Measurements from ENCODE around the gene FMO4. TPM values are rescaled to one million over a fixed set of nuclear protein-coding genes. Genes with fewer than 3 reads are reported as not detected.
"Not testable (repeated sequence)": the region's sequence is repeated elsewhere in the genome, so short reads cannot be mapped to it uniquely, and the experiment has no call there.

Gene FMO4
- polyA plus RNA-seq, 1 experiment = 1.2 TPM

DNA sequence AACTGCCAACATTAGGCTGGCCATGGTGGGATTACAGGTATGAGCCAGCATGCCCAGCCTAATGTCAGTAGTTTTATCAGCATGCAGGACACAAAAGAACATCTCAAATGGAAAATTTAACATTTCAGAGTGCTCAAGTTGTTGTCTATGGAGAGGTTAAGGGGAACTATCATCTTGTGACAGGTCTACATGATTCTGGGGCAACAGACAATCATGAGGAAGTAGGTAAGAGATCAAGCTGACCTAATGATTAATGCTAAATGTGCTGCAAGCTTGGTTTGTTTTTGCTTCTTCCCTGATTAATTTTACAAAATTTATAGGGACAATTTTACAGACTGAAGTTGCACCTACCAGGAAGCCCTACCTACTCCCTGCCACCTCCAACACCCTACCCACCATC, 36.6 kb downstream of the FMO4 start:
- Histone ChIP-seq H3K4me3 (ENCODE audit: low read depth, low read length) (no peak overlapping the region), H3K9me3 (ENCODE audit: control insufficient read depth, insufficient read depth, low read length) (no peaks in the 10 kb centered on the region), H3K27me3 (ENCODE audit: control insufficient read depth, insufficient read depth, low read length) (no peaks in the 10 kb centered on the region), H3K27ac (ENCODE audit: low read depth, low read length) (no peak overlapping the region)
- DNase-seq (ENCODE audit: low read depth, low spot score) = no peak
- CTCF ChIA-PET = no interaction called here
- TF ChIP-seq, protein P1, sequence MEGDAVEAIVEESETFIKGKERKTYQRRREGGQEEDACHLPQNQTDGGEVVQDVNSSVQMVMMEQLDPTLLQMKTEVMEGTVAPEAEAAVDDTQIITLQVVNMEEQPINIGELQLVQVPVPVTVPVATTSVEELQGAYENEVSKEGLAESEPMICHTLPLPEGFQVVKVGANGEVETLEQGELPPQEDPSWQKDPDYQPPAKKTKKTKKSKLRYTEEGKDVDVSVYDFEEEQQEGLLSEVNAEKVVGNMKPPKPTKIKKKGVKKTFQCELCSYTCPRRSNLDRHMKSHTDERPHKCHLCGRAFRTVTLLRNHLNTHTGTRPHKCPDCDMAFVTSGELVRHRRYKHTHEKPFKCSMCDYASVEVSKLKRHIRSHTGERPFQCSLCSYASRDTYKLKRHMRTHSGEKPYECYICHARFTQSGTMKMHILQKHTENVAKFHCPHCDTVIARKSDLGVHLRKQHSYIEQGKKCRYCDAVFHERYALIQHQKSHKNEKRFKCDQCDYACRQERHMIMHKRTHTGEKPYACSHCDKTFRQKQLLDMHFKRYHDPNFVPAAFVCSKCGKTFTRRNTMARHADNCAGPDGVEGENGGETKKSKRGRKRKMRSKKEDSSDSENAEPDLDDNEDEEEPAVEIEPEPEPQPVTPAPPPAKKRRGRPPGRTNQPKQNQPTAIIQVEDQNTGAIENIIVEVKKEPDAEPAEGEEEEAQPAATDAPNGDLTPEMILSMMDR (IDR thresholded peaks at IDR 0.05; ENCODE audit: low read depth, low read length) = no peak
- POLR2A ChIA-PET = no interaction called here

DNA sequence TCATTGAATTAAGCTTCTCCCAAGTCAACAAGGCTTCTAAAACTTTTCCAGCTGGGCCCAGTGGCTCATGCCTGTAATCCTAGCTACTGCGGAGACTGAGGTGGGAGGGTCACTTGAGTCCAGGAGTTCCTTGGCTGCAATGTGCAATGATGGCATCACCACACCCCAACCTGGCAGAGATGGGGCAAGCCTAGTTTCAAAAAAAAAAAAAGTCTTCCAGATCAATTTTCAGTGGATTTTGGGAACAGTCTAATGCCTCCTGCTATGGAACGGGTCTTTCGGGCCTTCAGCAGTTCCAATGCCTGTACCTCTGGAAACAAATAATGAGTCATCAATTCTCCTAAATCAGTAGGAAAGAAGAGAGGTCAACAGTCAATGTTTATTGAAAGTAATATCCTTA, 38.0 kb downstream of the FMO4 start:
- Histone ChIP-seq H3K9me3 (ENCODE audit: control insufficient read depth, insufficient read depth, low read length) (no peaks in the 10 kb centered on the region), H3K4me3 (ENCODE audit: low read depth, low read length) (no peak overlapping the region), H3K27ac (ENCODE audit: low read depth, low read length) (no peak overlapping the region), H3K27me3 (ENCODE audit: control insufficient read depth, insufficient read depth, low read length) (no peaks in the 10 kb centered on the region)
- CTCF ChIA-PET = interaction anchor here (0.9 to 1.3 kb wide), 2 partner anchors 97 to 133 kb away, joined by 3 read pairs; no protein-coding TSS in a partner anchor
- TF ChIP-seq, protein P1 (IDR thresholded peaks at IDR 0.05; ENCODE audit: low read depth, low read length) = no peak
- POLR2A ChIA-PET = no interaction called here
- DNase-seq (ENCODE audit: low read depth, low spot score) = no peak

DNA sequence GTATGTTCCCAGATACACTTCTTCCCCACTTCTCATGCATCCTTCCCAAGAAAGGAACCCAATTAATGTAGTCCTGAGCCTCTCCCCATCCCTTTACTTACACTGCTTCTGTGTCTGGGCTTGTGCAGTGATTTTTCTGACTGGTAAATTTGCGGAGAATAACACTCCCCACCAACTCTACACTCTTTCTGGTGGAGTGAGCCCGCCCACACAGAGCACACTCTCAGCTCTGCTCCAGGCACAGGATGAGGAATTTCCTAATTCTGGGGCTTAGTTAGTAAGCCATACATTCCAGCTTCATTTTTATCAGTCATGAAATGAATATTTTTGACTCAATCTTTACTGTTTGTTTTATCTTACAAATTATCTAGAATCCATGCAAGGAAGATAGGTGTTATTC, 38.6 kb downstream of the FMO4 start:
- Histone ChIP-seq H3K9me3 (ENCODE audit: control insufficient read depth, insufficient read depth, low read length) (no peaks in the 10 kb centered on the region), H3K27ac (ENCODE audit: low read depth, low read length) (no peak overlapping the region), H3K27me3 (ENCODE audit: control insufficient read depth, insufficient read depth, low read length) (no peaks in the 10 kb centered on the region), H3K4me3 (ENCODE audit: low read depth, low read length) (no peak overlapping the region)
- DNase-seq (ENCODE audit: low read depth, low spot score) = no peak
- ChIA-PET POLR2A (no interaction called here), CTCF (no interaction called here)
- TF ChIP-seq, protein P1 (IDR thresholded peaks at IDR 0.05; ENCODE audit: low read depth, low read length) = no peak

DNA sequence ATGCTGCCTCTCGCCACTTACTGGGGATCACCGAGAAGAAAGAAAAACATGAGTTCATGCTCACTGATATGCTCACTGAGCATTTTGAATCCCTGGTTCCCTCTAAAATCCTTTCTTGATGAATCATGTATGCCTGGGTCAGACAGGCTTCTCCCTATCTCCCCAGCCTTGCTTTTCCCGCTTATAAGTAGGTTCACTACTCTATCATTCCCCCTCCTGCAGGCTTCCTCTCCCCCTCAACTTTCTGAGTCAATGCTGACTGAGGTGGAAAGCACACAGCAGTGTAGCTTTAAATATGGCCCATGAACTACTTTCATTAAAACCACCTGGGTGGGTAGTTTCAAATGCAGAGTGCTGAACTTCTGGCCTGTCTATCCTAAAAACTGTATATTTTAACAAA, 41.7 kb downstream of the FMO4 start:
- no peak overlapping the region for H3K27ac ChIP-seq (ENCODE audit: low read depth, low read length)
- no peaks in the 10 kb centered on the region for H3K27me3 ChIP-seq (ENCODE audit: control insufficient read depth, insufficient read depth, low read length)
- no peaks in the 10 kb centered on the region for H3K9me3 ChIP-seq (ENCODE audit: control insufficient read depth, insufficient read depth, low read length)
- POLR2A ChIA-PET = no interaction called here
- TF ChIP-seq, protein P1 (IDR thresholded peaks at IDR 0.05; ENCODE audit: low read depth, low read length) = no peak
- no peak overlapping the region for H3K4me3 ChIP-seq (ENCODE audit: low read depth, low read length)
- DNase-seq (ENCODE audit: low read depth, low spot score) = no peak
- CTCF ChIA-PET = no interaction called here

DNA sequence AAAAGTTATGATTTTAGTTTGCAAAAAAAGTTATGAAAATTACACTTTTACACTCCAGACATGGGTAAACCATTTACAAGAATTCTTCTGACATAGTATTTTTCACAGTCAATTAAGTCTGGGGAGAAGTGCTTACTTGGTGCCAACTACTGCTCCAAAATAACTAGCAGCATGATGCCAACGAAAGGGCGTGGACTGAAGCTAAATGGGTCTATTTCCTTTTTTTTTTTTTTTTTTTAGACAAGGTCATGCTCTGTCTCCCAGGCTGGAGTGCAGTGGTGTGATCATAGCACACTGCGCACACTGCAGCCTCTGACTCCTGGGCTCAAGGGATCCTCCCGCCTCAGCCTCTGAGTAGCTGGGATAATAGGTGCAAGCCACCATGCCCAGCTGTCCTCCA, 43.2 kb downstream of the FMO4 start:
- H3K4me3 ChIP-seq (ENCODE audit: low read depth, low read length) = no peak overlapping the region
- H3K9me3 ChIP-seq (ENCODE audit: control insufficient read depth, insufficient read depth, low read length) = no peaks in the 10 kb centered on the region
- CTCF ChIA-PET = interaction anchor here (1.2 kb wide), 1 partner anchor 106 kb away, joined by 3 read pairs; no protein-coding TSS in a partner anchor
- H3K27ac ChIP-seq (ENCODE audit: low read depth, low read length) = no peak overlapping the region
- DNase-seq (ENCODE audit: low read depth, low spot score) = no peak
- POLR2A ChIA-PET = no interaction called here
- TF ChIP-seq, protein P1 (IDR thresholded peaks at IDR 0.05; ENCODE audit: low read depth, low read length) = no peak
- no peaks in the 10 kb centered on the region for H3K27me3 ChIP-seq (ENCODE audit: control insufficient read depth, insufficient read depth, low read length)

DNA sequence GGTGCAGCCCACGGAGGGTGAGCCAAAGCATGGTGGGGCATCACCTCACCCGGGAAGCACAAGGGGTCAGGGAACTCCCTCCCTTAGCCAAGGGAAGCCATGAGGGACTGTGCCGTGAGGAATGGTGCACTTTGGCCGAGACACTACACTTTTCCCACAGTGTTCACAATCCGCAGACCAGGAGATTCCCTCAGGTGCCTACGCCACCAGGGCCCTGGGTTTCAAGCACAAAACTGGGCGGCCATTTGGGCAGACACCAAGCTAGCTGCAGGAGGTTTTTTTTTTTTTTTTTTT, 45.3 kb downstream of the FMO4 start:
- H3K4me3 ChIP-seq (ENCODE audit: low read depth, low read length); POLR2A ChIA-PET; H3K27ac ChIP-seq (ENCODE audit: low read depth, low read length); DNase-seq (ENCODE audit: low read depth, low spot score); H3K9me3 ChIP-seq (ENCODE audit: control insufficient read depth, insufficient read depth, low read length); H3K27me3 ChIP-seq (ENCODE audit: control insufficient read depth, insufficient read depth, low read length): not testable (repeated sequence)
- CTCF ChIA-PET = interaction anchor here (0.7 kb wide), 1 partner anchor 132 kb away, joined by 5 read pairs; no protein-coding TSS in a partner anchor
